ENCODE measurements around the gene ACTBL2.

Gene ACTBL2

DNA sequence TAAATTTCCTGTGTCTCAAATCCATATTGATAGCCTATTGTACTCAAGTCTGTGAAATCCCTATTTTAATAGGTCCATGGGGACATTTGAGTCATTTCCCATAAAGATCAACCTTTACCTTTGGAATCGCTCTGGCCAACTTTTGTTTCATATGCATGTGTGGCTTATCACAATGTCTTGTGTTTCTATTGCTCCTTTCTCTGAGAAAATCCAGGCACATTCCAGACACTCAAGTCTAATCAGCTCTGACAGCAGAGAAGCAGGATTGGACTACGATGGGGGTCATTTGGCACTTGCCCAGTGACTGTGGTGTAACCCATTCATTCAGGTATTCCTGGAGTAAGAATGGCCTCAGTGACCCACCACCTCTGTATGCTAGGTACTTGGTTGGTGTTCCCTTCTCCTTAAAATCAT is 48.4 kb downstream of the ACTBL2 start:
- no peak for DNase-seq
- in situ Hi-C loops (cut with HindIII; ENCODE audit: low pct_ligation_motif_present, low pct_unique_long_range_greater_than_20kb, low sequenced_read_pairs), result no loop called here

DNA sequence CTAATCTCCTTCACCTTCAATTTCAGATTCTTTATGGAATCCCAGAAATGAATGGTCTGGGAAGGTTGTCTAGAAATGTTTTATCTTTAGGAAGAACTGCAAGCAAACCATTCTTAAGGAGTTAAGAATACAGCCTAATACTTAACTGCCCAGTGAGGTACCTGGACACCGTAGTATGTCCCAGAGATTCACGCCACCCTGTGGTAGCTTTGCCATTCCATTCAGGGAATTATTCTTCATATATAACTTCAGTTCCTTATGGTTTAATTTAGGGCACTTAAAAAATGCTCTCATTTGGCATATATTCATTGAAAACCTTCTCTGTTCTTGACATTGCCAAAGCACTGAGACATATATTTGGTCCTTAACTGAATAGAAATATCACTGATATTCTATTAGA is 49.7 kb downstream of the ACTBL2 start:
- no peak for DNase-seq
- in situ Hi-C loops (cut with HindIII; ENCODE audit: low pct_ligation_motif_present, low pct_unique_long_range_greater_than_20kb, low sequenced_read_pairs), result no loop called here

DNA sequence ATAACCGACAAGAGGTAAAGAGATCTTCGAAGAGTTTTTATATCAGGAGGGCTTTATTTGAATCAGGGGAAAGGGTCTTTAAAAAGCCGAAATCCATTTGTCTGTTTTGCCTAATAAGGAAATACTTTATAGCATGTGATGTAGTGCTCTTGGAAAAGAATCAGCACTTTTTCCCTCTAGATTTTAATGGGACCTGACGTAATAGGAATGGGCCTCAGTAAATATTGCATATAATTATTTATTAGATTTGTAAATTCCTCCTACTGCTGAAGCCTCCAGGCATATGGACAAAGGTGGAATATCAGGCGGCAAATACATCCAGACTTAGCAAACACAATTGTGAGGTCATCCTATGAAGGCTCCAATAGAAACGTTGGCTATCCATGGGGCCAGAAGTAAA is 50.9 kb downstream of the ACTBL2 start:
- DNase-seq, result no peak
- in situ Hi-C loops (cut with HindIII; ENCODE audit: low pct_ligation_motif_present, low pct_unique_long_range_greater_than_20kb, low sequenced_read_pairs), result no loop called here
